GM19351 (cell line): ENCODE results near the gene PCDHB14.

Source experiments
- ATAC-seq: cut with Tn5 transposase; IDR thresholded peaks from one replicate; pipeline ENCODE4 v1.9.1; 2021; ENCODE audit warnings: mild to moderate bottlenecking, moderate library complexity; ENCODE audit not compliant: unreplicated experiment

PCDHB14 gene

DNA sequence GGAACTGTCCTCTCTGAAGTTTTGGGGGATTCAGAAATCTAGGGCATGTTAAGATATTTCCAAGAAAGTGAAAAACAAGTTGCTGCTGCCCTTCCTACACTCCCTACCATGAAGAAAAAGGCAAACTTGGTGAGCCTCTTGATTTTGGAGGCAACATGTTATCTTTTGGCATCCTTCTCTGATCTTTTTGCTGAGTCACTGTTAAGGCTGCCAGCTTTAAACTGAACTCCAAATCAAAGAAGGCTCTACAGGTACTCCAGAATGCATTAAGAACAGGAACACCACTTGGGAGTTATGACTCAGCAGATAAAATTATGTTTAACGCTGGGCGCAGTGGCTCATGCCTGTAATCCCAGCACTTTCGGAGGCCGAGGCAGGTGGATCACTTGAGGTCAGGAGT is 46.1 kb downstream of the PCDHB14 start:
- no peak for ATAC-seq

DNA sequence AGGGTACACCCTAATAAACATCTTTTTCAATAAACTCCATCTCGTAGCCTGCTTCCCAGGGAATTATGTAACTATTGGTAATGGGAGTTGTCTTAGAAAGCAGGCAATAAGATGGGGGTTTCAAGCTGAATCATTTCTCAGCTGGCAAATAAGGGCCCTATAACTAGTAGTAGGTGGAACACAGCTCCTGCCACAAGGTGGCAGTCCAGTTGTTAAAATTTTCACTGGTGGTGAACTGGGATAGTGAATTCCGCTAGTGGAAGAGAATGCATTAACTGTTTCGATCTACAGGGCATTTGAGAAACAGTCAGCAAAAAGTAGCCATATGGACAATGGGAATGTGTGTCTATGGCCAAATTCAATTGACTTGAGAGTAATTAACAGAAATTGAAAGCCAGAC is 49.8 kb downstream of the PCDHB14 start:
- ATAC-seq = no peak
